Measurements from ENCODE around the gene WDR86. TPM values are rescaled to one million over a fixed set of nuclear protein-coding genes. Genes with fewer than 3 reads are reported as not detected.

The WDR86 gene
- polyA plus RNA-seq, 1 donor, result 6.6 TPM

- DNase-seq (ENCODE audit: low read depth), result no peak
Measured at GRCh38 chr7:151380199-151381097, 29.4 kb downstream of the WDR86 start.

- DNase-seq (ENCODE audit: low read depth), result no peak
Measured at GRCh38 chr7:151379534-151380198, 30.2 kb downstream of the WDR86 start.

DNA sequence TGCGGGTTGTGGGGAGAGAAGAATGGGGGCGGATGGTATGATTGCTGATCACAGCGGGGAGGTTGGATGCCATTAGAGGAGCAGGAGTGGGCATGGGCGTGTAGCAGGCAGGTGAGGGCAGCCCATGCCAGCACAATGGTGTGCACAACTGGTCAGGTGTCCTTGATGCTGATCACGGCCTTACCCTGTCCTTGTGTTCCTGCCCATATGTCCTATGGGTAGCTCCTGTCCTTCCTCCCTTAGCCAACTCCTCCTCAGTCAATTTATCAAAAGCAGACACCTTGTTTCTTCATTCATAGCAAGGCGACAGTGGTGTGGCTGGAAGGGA is 30.7 kb downstream of the WDR86 start:
- DNase-seq (ENCODE audit: low read depth), result no peak

GRCh38 chr7:151378496-151379192 is 31.2 kb downstream of the WDR86 start:
- DNase-seq (ENCODE audit: low read depth), result no peak

DNA sequence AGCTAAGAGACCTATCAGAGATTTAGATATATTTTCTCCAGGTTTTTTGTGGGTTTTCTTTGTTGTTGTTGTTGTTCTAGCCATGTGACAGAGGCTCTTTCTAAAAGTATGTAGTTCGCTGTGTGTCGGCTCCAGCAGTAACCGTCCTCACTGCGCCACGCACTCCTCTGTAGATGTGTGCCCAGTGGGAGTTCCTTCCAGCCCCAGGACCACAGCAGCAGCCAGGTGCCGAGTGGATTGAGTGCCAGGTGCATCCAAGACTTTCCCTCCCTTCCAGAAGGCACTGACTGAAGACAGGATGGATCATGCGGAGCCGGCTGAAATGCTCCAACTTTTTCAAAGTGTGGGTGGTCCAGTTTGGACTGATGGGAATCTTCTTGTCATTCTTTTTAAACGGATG is 31.8 kb downstream of the WDR86 start:
- no peak for DNase-seq (ENCODE audit: low read depth)

DNA sequence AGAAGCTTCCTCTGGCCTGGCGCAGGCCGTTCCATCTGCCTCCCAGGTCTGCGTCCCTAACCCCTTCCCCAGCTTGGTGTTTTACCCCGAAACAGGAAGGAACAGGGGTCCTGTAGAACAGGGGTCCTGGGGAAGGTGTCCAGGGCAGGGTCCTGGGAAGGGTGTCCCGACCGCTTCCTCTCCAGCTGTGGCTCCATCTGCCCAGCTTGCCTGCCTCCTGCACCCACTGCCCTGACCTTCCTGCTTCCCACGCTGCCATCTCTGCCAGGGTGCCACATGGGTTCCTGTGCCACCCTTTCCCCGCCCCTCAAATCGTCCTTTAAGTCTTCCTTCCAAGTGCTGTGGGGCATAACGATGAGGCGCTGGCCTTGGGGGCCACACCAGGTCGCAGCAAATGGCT is 32.4 kb downstream of the WDR86 start:
- no peak for DNase-seq (ENCODE audit: low read depth)

DNA sequence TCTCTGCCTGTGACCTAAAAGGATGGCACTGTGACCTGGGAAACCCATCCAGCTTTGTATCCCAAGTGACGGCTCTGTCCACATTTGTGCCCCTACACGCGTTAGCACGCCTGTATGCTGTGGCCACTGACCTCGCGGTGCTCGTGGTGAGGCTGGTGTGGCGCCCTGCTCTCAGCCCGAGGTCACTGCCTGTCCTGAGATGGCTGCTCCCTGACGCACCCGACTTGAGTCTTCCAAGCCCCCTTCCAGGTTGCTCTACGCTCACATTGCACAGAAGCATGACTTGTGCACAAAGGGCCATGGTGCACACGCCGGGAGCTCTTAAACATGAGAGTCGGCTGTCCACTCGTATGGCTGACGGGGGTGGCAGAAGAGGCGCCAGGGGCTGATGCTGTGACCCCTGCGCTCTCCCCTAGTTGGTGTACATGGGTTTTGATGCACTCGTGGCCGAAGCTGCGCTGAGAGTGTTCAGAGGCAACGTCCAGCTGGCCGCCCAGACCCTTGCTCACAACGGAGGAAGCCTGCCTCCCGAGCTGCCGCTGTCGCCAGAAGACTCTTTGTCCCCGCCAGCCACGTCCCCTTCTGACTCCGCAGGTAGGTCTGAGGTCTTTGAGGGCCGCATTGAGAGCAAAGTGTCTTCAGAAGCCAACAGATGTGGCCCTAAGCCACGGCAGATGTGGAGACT is 33.5 kb downstream of the WDR86 start:
- DNase-seq (ENCODE audit: low read depth), result no peak

- DNase-seq (ENCODE audit: low read depth), result no peak
Measured at GRCh38 chr7:151375530-151376217, 34.2 kb downstream of the WDR86 start.

GRCh38 chr7:151374726-151375125 is 35.1 kb downstream of the WDR86 start:
- DNase-seq (ENCODE audit: low read depth), result no peak

DNA sequence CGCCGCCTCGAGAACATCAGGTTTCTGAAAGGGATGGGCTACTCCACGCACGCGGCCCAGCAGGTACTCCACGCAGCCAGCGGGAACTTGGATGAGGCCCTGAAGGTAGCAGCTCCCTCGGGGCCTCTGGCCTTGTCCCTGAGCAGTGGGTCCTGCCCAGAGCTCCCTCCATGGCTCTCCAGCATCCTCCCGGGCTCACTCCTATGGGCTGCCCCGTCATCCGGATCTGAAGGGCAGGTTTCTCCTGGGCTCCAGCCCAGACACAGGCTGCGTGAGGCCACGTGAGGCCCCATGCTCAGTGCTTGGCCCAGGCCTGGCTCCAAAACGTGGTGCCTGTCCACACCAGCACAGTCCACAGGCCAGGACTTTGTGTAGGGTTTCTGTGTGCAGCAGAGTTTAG is 35.7 kb downstream of the WDR86 start:
- DNase-seq (ENCODE audit: low read depth), result no peak

- DNase-seq (ENCODE audit: low read depth), result no peak
Measured at GRCh38 chr7:151373599-151373998, 36.2 kb downstream of the WDR86 start.

GRCh38 chr7:151372612-151373265 is 37.1 kb downstream of the WDR86 start:
- DNase-seq (ENCODE audit: low read depth), result no peak

- no peak for DNase-seq (ENCODE audit: low read depth)
Measured at GRCh38 chr7:151371266-151371665, 38.6 kb downstream of the WDR86 start.

DNA sequence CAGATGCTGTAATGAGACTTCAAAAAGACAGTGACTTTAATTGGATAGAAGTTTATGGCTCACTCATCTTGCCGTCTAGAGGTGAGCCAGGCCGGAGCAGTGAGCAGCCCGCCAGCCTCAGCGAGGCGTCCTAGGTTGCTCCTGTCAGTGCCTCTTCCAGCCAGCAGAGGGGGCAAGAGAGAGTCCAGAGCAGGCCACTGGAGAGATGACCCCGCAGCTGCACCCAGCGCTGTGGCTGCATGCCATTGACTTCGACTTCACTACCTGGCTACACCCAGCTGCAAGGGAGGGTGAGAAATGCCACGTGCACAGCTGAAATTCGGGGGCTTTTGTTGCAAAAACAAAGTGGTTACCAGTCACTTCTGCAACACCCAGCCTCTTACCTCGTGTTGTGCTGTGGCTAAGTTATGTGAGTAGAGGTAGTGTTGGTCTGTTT is 41.7 kb downstream of the WDR86 start:
- DNase-seq (ENCODE audit: low read depth), result no peak

DNA sequence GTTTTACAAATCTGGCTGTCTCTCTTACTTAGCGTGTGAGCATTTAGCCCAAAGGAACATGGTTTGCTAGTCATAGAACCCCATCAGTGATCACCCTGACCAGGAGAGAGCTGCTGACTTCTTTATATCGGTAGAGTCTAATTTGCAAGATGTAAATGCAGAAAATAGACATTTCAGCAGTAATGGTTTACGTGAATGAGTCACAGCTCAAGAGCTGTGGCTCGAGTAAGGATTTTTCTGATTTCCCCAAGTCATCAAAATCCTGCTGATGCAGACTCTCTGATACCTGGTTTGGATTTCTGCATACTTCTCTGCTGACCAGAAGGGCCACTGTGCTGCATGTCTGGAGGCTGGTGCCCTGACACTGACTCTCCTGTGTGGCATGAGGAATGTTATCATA is 42.6 kb downstream of the WDR86 start:
- no peak for DNase-seq (ENCODE audit: low read depth)

DNA sequence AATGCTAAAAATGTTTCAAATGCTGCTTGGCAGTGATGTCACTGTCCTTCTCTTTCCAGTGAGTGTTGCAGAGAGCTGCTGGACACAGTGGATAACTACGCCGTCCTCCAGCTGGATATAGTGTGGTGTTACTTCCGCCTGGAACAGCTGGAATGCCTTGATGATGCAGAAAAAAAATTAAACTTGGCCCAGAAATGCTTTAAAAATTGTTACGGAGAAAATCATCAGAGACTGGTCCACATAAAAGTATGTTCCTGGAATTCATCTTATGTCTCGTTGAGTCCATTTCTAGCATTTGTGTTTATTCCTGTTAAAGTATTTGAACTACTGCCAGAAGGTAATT is 43.0 kb downstream of the WDR86 start:
- DNase-seq (ENCODE audit: low read depth), result peak; percentile 67

- no peak for DNase-seq (ENCODE audit: low read depth)
Measured at GRCh38 chr7:151366166-151366879, 43.5 kb downstream of the WDR86 start.

DNA sequence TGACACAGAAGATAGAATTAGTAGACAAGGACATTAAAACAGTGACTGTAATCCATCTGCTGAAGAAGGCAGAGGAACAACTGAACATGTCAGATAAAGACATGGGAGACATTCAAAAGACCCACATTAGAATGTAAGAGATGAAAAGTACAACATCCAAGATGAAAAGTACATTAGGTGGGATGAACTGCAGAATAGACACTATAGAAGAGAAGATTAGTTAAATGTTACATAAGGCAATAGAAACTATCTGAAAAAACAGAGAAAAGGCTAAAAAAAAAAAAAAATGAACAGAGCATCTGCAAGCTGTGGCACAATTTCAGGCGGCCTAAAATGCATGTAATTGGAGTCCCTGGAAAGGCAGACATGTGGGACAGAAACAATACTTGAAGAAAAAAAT is 46.7 kb downstream of the WDR86 start:
- no peak for DNase-seq (ENCODE audit: low read depth)

GRCh38 chr7:151361193-151361959 is 48.5 kb downstream of the WDR86 start:
- DNase-seq (ENCODE audit: low read depth), result no peak

DNA sequence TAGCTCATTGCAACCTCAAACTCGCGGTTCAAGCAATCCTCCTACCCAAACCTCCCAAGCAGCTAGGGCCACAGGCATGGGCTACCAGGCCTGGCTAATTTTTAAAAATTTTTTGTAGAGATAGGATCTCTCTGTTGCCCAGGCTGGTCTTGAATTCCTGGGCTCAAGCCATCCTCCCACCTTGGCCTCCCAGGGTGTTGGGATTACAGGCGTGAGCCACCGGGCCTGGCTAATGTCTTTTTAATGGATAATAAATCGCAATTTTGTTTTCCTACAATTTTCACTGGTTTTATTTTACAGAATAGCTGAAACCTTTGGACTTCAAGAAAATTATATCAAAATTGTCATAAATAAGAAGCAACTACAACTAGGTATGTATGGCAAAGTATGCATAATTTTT is 57.3 kb downstream of the WDR86 start:
- DNase-seq (ENCODE audit: low read depth), result no peak

Measured in forelimb muscle (tissue), 1 donor.